ENCODE results near the gene CEP152.

CEP152 gene

DNA sequence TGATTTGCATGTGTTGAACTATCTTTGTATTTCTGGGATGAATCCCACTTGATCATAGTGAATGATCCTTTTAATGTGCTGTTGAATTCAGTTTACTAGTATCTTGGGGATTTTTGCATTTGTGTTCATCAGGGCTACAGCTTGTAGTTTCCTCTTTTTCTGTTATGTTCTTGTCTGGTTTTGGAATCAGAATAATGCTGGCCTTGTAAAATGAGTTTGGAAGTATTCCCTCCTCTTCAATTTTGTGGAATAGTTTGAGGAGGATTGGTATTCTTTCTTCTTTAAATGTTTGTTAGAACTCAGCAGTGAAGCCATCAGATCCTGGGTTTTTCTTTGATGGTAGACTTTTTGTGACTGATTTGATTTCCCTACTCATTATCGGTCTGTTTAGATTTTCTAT lies 102.2 kb downstream of the CEP152 start:
- Histone ChIP-seq H3K27ac (no peak overlapping the region), H3K36me3 (replicated peaks) (no peaks in the 10 kb centered on the region), H3K4me3 (ENCODE audit: low read depth, low read length) (no peak overlapping the region), H3K27me3 (replicated peaks) (no peaks in the 10 kb centered on the region)
- DNase-seq: no peak
- in situ Hi-C loops (cut with HindIII; ENCODE audit: low pct_ligation_motif_present, low sequenced_read_pairs): no loop called here
- no peak for TF ChIP-seq CTCF (IDR thresholded peaks at IDR 0.05; ENCODE audit: low read depth, low read length, missing control alignments)

DNA sequence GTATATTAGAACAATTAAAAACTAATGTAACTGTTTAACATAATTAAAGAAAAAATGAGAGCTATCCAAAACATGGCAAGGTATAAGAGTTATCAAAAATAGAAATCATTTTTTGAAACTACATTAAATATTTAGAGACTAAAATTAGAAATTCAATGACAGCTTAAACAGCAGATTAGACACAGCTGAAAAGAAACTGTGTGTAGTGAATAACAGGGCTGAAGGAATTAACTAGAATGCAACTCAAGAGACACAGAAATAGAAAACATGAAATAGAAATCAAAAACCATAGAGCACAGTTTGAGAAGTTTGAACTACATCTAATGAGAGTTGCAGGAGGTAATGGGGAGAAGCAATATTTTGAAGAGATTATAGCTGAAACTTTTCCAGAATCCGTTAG lies 105.5 kb downstream of the CEP152 start:
- no peak for DNase-seq
- Histone ChIP-seq H3K36me3 (replicated peaks) (no peaks in the 10 kb centered on the region), H3K4me3 (ENCODE audit: low read depth, low read length) (no peak overlapping the region), H3K27ac (no peak overlapping the region), H3K27me3 (replicated peaks) (no peaks in the 10 kb centered on the region)
- in situ Hi-C loops (cut with HindIII; ENCODE audit: low pct_ligation_motif_present, low sequenced_read_pairs): no loop called here
- TF ChIP-seq CTCF (IDR thresholded peaks at IDR 0.05; ENCODE audit: low read depth, low read length, missing control alignments): no peak

- Histone ChIP-seq H3K4me3 (ENCODE audit: low read depth, low read length) (no peak overlapping the region), H3K36me3 (replicated peaks) (no peaks in the 10 kb centered on the region), H3K27me3 (replicated peaks) (no peaks in the 10 kb centered on the region), H3K27ac (peak overlapping the region; percentile 33)
- peak; percentile 59 for DNase-seq
- in situ Hi-C loops (cut with HindIII; ENCODE audit: low pct_ligation_motif_present, low sequenced_read_pairs): no loop called here
- no peak for TF ChIP-seq CTCF (IDR thresholded peaks at IDR 0.05; ENCODE audit: low read depth, low read length, missing control alignments)
These were observed 107.3 kb downstream of the CEP152 start for GRCh38 chr15:48703544-48703943.

DNA sequence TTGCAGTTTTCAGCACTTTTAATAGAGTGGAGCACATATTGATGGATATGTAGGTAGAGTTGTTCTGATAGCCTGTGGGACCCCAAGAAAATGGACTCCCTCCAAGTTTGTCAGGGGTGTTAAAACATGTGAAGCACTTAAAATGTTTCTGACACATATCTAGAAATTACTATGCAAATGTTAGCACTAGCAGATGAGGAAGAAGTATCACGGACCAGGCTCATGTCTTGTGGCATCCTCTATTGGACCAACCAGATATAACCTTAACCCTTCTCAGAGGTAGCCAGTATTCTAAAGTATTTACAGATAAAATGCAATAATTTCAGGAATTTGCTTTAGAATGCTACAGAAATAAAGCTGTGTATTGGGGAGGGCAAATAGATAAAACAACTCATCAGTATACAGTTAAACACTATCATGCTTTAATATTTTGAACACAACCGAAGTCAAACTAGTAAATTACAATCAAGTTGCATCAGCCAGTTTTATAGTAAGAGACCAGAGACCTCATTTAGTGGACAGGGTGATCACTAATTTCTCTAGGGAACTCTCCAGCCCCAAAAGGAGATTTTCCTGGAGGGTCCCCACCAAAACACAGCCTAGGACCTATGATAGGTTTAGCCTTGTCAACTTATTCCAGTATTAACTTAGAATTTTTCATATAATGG lies 108.2 kb downstream of the CEP152 start:
- peak overlapping the region; percentile 33 for H3K27ac ChIP-seq
- H3K36me3 ChIP-seq (replicated peaks): no peaks in the 10 kb centered on the region
- no peaks in the 10 kb centered on the region for H3K27me3 ChIP-seq (replicated peaks)
- H3K4me3 ChIP-seq (ENCODE audit: low read depth, low read length): no peak overlapping the region
- TF ChIP-seq CTCF (IDR thresholded peaks at IDR 0.05; ENCODE audit: low read depth, low read length, missing control alignments): no peak
- in situ Hi-C loops (cut with HindIII; ENCODE audit: low pct_ligation_motif_present, low sequenced_read_pairs): no loop called here
- DNase-seq: no peak

DNA sequence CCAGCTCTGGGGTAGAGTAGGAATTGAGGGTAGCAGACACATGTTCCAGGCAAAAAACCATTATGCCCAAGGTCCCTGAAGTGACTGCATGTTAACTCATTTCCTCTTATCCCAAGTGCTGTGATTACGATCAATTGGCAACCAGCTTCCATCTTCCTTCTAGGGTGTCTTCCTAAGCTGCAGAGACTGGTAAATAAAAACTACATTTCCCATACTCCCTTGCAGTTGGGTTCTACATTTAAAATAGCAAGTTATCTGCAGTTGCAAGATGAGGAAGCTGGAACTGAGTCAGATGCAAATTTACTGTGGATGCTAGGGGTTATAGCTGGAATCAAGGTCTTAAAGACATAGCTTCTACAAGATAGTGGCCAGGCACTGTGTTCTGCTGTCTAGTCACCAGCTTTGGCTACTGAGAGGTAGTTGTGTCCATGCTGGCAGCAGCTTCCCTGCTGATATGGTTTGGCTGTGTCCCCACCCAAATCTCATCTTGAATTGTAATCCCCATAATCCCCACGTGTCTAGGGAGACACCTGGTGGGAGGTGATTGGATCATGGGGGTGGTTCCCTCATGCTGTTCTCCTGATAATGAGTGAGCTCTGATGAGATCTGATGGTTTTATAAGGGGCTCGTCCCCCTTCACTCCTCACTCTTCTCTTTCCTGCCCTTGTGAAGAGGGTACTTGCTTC lies 114.1 kb downstream of the CEP152 start:
- Histone ChIP-seq H3K27me3 (replicated peaks) (no peaks in the 10 kb centered on the region), H3K27ac (no peak overlapping the region), H3K4me3 (ENCODE audit: low read depth, low read length) (no peak overlapping the region), H3K36me3 (replicated peaks) (no peaks in the 10 kb centered on the region)
- in situ Hi-C loops (cut with HindIII; ENCODE audit: low pct_ligation_motif_present, low sequenced_read_pairs): no loop called here
- TF ChIP-seq CTCF (IDR thresholded peaks at IDR 0.05; ENCODE audit: low read depth, low read length, missing control alignments): peak; percentile 5
- peak; percentile 61 for DNase-seq

Data from brain microvascular endothelial cell (primary cell).